Retinal pigment epithelial cell (primary cell): ENCODE data around the gene PKP2.

Source experiments
- DNase-seq: peaks from one replicate; pipeline ENCODE4 v3.0.0-alpha.2; 2010; ENCODE audit warnings: low read depth
- H3K4me3 ChIP-seq: 2 replicates; pipeline ENCODE4 v1.5.1; 2011; ENCODE audit warnings: mild to moderate bottlenecking, low read length, control low read depth, moderate library complexity
- TF ChIP-seq, protein P1 (sequence below): conservative IDR thresholded peaks from 2 replicates; pipeline ENCODE4 v1.5.1; 2011; ENCODE audit warnings: low read depth, low read length, control low read depth, inconsistent platforms

Gene PKP2

GRCh38 chr12:32828552-32828951 lies 68.0 kb downstream of the PKP2 start:
- H3K4me3 ChIP-seq = no peak overlapping the region

DNA sequence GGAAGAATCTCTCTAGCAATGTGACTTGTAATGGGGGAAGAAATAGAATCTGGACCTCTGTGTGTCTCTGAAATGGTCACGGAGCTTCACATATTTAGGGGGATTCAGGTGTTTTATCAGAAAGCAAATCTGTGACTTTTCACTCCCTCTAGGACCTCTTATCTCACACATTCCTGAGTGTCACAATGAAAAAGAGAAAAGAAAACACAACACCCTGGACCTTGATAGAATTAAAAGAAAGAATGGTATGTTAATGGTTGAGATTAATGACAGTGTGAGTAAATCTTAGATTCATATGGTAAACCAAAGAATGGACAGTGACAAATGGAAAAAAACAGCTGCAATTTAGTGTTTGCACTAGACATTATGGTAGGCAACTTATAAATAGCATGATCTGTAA lies 68.5 kb downstream of the PKP2 start:
- no peak for DNase-seq
- TF ChIP-seq, protein P1, sequence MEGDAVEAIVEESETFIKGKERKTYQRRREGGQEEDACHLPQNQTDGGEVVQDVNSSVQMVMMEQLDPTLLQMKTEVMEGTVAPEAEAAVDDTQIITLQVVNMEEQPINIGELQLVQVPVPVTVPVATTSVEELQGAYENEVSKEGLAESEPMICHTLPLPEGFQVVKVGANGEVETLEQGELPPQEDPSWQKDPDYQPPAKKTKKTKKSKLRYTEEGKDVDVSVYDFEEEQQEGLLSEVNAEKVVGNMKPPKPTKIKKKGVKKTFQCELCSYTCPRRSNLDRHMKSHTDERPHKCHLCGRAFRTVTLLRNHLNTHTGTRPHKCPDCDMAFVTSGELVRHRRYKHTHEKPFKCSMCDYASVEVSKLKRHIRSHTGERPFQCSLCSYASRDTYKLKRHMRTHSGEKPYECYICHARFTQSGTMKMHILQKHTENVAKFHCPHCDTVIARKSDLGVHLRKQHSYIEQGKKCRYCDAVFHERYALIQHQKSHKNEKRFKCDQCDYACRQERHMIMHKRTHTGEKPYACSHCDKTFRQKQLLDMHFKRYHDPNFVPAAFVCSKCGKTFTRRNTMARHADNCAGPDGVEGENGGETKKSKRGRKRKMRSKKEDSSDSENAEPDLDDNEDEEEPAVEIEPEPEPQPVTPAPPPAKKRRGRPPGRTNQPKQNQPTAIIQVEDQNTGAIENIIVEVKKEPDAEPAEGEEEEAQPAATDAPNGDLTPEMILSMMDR = no peak
- H3K4me3 ChIP-seq = no peak overlapping the region

More at GRCh38 chr12:32828552-32828951, 68.0 kb downstream of the PKP2 start:
- no peak for DNase-seq
- TF ChIP-seq, protein P1 = no peak

- H3K4me3 ChIP-seq = no peak overlapping the region
- TF ChIP-seq, protein P1 = no peak
- DNase-seq = no peak
Observed at GRCh38 chr12:32826807-32827412, 69.7 kb downstream of the PKP2 start.

GRCh38 chr12:32824596-32824995 lies 72.0 kb downstream of the PKP2 start:
- no peak overlapping the region for H3K4me3 ChIP-seq
- DNase-seq = no peak
- TF ChIP-seq, protein P1 = no peak

DNA sequence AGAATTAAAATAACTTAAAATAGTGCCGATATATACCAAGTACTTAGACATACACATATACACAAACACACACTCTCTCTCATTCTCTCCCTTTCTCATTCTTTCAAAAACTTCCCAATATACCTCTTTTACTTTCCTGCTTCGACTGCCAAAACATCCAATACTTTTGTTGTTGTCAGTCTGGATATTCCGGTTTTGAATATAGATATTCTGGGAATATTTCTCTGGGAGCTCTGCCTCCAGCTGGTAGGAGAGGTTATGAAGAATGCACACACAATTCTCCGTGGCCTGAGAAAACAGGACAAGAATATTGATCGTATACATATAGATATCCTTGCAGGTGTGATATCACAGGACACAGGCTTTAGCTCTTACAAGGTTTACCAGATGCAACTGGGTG lies 74.2 kb downstream of the PKP2 start:
- DNase-seq = no peak
- H3K4me3 ChIP-seq = no peak overlapping the region
- TF ChIP-seq, protein P1 = no peak

GRCh38 chr12:32821710-32822109 lies 74.9 kb downstream of the PKP2 start:
- TF ChIP-seq, protein P1 = no peak
- no peak for DNase-seq
- H3K4me3 ChIP-seq = no peak overlapping the region

DNA sequence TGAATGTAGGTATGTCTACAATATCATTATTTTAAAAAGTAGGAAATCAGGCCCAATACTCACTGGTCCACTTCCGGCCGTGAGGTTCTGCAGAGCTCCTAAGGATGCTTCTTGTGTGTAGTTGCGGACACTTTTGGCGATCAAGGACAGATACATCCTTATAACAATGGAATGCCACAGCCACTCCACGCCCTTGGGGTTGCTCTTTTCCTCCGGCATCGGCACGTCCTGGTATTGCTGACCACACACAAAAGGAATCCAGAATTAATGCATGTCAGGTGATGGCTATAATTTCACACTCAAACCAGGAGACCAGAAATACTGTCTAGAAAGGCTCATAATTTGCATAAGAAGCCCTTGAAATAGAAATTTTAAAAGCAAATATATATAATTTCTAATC lies 75.3 kb downstream of the PKP2 start:
- TF ChIP-seq, protein P1 = no peak
- H3K4me3 ChIP-seq = no peak overlapping the region
- DNase-seq = peak; percentile 74
